Esophagus squamous epithelium (tissue), 5 donors: ENCODE results near the gene HDAC7. TPM values are rescaled to one million over a fixed set of nuclear protein-coding genes. Genes with fewer than 3 reads are reported as not detected.

Experiments
- DNase-seq: peaks from one replicate; lab custom pipeline; 2025; lab: John Stamatoyannopoulos, UW
- H3K27ac ChIP-seq, 4 donors: fragments of 200-600 bp; sonication (generic); one replicate each; pipeline ENCODE4 v1.5.1; 2016 to 2019; ENCODE audit warnings: mild to moderate bottlenecking in 1 of 4
- H3K27me3 ChIP-seq, 4 donors: fragments of 200-600 bp; sonication (generic); 1 replicate in 3 of 4; 2 replicates in 1 of 4; pipeline versions ENCODE4 v1.5.1 to v1.6.0; 2017 to 2021; ENCODE audit warnings: antibody characterized with exemption in 1 of 4
- H3K36me3 ChIP-seq, 3 donors: fragments of 200-600 bp; sonication (generic); one replicate each; pipeline ENCODE4 v1.5.1; 2016 to 2019
- H3K4me1 ChIP-seq, 3 donors: fragments of 200-600 bp; sonication (generic); one replicate each; pipeline ENCODE4 v1.5.1; 2017 to 2019
- H3K4me3 ChIP-seq, 4 donors: fragments of 200-600 bp; sonication (generic); 1 replicate in 3 of 4; 2 replicates in 1 of 4; pipeline ENCODE4 v1.5.1; 2016 to 2019; ENCODE audit warnings: mild to moderate bottlenecking in 2 of 4, moderate library complexity in 1 of 4
- H3K9me3 ChIP-seq, 3 donors: fragments of 200-600 bp; sonication (generic); one replicate each; pipeline ENCODE4 v1.5.1; 2016 to 2019
- POLR2A ChIP-seq, 4 donors: fragments of 450-650 bp; IDR thresholded peaks; one replicate each; pipeline ENCODE4 v1.6.1; 2017; ENCODE audit warnings: antibody characterized with exemption in 4 of 4, mild to moderate bottlenecking in 4 of 4, moderate library complexity in 3 of 4
- WGBS, 2 donors: methylation state at CpG; one replicate each; pipeline ENCODE4 v1.1.5; 2018; 5-methylcytosine and 5-hydroxymethylcytosine counted together
- intact Hi-C: fragments of 100-400 bp; cut with DNase I; formaldehyde crosslinking; loops from one replicate; pipeline ENCODE4 v1.15.0; 2022
- total RNA-seq, 4 donors: library from RNA; depleted of rRNA; stranded (reverse); fragments of >200 nt; gene quantifications; one replicate each; pipeline ENCODE4 v1.1.0, GENCODE V29; 2016
- TF ChIP-seq, protein P1 (sequence below), 6 experiments: fragments of 450-650 bp in 4 of 6; fragments of 200-600 bp in 2 of 6; sonication (generic) in 2 of 6; IDR thresholded peaks; one replicate each; pipeline ENCODE4 v1.5.1; 2016 to 2019; ENCODE audit warnings: antibody characterized with exemption in 6 of 6, mild to moderate bottlenecking in 4 of 6, moderate library complexity in 4 of 6
- donor health status: DM: yes; HTN: yes; CAD: no.

The HDAC7 gene
- total RNA-seq, 4 donors from 2014 or later: 19.8 to 37.2 (median 24.0) TPM

DNA sequence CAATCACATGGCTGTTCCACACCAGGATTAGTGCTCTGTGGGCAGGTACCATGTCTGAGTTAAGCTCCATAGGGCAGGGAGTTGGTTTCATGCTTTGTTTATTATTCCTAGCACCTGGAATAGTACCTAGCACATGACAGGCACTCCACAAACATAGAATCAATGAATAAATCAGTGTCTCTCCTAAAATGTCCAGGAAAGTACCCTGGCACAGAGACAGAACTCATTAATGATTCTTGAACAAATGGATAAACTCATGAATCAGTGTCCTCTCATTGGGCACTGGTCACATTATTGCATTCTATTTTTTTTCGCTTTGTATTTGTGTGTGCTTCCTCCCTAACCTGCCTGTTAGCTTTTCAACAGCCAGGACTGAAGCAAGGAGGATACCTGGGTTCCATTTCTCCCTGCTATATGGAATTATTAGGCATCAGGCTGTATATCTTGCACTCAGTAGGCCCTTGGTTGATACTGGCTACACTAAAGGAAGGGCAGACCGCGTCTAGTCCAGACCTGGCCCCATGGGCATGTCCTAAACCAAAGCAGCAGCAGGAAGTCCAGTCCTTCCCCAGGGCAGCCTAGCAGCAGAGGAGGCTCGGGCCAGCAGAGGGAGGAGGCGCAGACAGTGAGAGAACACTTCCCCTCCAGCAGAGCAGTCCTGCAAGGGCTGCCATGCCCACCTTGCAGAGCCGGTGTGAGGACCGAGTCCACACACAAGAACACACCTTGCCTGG, 18.4 kb downstream of the HDAC7 start:
- Histone ChIP-seq H3K9me3 (no peaks in the 10 kb centered on the region), H3K4me3 (no peak overlapping the region), H3K36me3 (peaks cover 10 to 54% (median 22%) of the 10 kb centered on the region in 3 donors), H3K4me1 (peaks cover 62 to 84% (median 73%) of the 10 kb centered on the region in 3 donors), H3K27me3 (no peaks in the 10 kb centered on the region), H3K27ac (peak overlapping the region; percentile 6 to 99 (median 70))
- intact Hi-C loops: no loop called here
- no peak for TF ChIP-seq POLR2A (IDR thresholded peaks at IDR 0.05)
- TF ChIP-seq, protein P1, sequence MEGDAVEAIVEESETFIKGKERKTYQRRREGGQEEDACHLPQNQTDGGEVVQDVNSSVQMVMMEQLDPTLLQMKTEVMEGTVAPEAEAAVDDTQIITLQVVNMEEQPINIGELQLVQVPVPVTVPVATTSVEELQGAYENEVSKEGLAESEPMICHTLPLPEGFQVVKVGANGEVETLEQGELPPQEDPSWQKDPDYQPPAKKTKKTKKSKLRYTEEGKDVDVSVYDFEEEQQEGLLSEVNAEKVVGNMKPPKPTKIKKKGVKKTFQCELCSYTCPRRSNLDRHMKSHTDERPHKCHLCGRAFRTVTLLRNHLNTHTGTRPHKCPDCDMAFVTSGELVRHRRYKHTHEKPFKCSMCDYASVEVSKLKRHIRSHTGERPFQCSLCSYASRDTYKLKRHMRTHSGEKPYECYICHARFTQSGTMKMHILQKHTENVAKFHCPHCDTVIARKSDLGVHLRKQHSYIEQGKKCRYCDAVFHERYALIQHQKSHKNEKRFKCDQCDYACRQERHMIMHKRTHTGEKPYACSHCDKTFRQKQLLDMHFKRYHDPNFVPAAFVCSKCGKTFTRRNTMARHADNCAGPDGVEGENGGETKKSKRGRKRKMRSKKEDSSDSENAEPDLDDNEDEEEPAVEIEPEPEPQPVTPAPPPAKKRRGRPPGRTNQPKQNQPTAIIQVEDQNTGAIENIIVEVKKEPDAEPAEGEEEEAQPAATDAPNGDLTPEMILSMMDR (IDR thresholded peaks at IDR 0.05): peak in 3 of 6 experiments; percentile 9 to 22 (median 19)
- no peak for DNase-seq
- WGBS, 2 donors: 76 to 78% methylated on average over 1 to 4 of the region's 7 CpGs

DNA sequence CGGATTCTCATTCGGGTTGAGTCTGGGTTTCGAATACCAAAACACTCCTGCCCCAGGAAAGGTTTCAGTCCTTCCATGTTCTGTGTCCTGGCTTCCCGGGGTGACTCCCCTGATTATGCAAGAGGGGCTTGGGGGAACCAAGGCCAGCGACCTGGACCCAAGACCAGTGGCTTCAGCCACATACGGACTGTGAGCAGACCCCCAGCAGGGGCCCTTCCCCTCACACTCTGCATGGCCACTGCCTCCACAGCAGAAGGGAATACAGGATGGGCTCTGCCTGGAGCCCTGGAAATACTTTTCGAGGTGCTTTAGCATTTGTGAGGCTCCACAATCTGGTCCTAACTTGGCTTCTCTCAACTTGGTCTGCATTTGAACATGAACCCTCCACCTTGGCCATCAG, 19.1 kb downstream of the HDAC7 start:
- DNase-seq: no peak
- peaks cover 54 to 77% (median 67%) of the 10 kb centered on the region in 3 donors for H3K4me1 ChIP-seq
- no peak overlapping the region for H3K4me3 ChIP-seq
- no peaks in the 10 kb centered on the region for H3K27me3 ChIP-seq
- H3K27ac ChIP-seq: peak overlapping the region in 2 of 4 donors; percentile 82 to 99
- WGBS, 2 donors: 90 to 95% methylated on average over 2 to 6 of the region's 7 CpGs
- TF ChIP-seq, protein P1 (IDR thresholded peaks at IDR 0.05): no peak
- no peak for TF ChIP-seq POLR2A (IDR thresholded peaks at IDR 0.05)
- peaks cover 15 to 56% (median 30%) of the 10 kb centered on the region in 3 donors for H3K36me3 ChIP-seq
- H3K9me3 ChIP-seq: no peaks in the 10 kb centered on the region
- intact Hi-C loops: no loop called here

DNA sequence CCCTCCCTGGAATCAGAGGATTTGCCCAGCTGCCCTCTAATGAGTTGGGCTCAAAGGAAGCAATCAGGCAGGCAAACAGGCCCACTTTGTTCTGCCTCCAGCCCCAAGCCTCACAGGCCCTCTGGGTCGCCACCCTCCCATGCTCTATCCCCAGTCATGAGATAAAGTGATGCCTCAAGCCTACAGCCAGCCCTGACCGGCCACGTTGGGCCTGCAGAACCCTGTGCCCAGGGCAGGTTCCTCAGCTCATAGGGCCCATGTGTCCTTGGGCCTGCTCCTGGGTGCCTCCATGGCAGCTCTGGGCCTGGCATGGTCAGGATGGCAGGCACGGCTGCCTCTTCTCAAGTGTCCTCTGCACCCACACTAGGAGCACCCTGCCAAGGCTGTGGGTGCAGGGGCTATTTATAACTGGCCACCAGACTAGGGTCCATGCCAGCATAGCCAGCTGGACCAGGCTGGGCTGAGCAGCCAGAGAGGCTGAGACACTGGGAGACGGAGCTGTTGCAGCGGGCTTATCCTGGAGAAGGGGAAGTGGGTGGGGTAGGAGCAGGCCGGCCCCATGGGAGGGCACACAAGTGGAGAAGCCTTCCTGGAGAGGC, 20.2 kb downstream of the HDAC7 start:
- no peak for DNase-seq
- Histone ChIP-seq H3K4me3 (no peak overlapping the region), H3K27me3 (no peaks in the 10 kb centered on the region), H3K36me3 (peaks cover 27 to 57% (median 41%) of the 10 kb centered on the region in 3 donors), H3K9me3 (no peaks in the 10 kb centered on the region), H3K27ac (peak overlapping the region in 3 of 4 donors; percentile 24 to 99 (median 82)), H3K4me1 (peaks cover 44 to 66% (median 56%) of the 10 kb centered on the region in 3 donors)
- intact Hi-C loops: no loop called here
- TF ChIP-seq, protein P1 (IDR thresholded peaks at IDR 0.05): no peak
- no peak for TF ChIP-seq POLR2A (IDR thresholded peaks at IDR 0.05)
- 62 to 68% methylated on average over 5 of the region's 7 CpGs for WGBS, 2 donors

DNA sequence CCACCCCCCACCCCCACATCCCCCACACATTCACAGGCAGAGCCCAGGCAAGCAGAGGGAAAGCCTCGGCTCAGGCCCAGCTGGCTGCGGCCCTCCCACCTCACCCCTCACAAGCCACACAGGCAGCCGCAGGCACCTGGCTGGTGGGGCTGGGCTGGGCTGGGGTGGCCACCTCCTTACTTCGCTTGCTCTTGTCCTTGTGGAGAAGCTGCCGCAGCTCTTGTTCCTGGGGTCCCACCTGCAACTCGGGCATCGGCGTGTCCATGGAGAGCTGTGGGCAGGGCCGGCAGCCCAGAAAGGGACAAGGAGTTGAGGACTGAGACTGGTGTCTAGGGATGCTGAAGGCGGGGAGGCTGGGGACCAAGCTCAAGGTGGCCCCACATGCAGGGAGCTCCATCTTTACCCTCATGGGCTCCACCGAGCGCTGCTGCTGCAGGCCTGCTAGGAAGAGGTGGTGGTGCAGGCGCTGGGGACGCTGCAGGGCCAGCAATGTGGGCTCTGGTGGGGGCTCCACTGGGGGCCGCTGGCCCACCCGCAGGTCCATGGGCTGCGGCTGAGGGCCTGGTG, 21.2 kb downstream of the HDAC7 start:
- H3K4me3 ChIP-seq: no peak overlapping the region
- peaks cover 36 to 67% (median 49%) of the 10 kb centered on the region in 3 donors for H3K36me3 ChIP-seq
- no peaks in the 10 kb centered on the region for H3K27me3 ChIP-seq
- intact Hi-C loops: no loop called here
- TF ChIP-seq, protein P1 (IDR thresholded peaks at IDR 0.05): no peak
- TF ChIP-seq POLR2A (IDR thresholded peaks at IDR 0.05): no peak
- no peaks in the 10 kb centered on the region for H3K9me3 ChIP-seq
- WGBS, 2 donors: 93% methylated on average over 3 of the region's 17 CpGs; no CpG with 5 or more reads in 1 of the 2 donors
- no peak overlapping the region for H3K27ac ChIP-seq
- DNase-seq: no peak
- peaks cover 37 to 56% (median 46%) of the 10 kb centered on the region in 3 donors for H3K4me1 ChIP-seq

DNA sequence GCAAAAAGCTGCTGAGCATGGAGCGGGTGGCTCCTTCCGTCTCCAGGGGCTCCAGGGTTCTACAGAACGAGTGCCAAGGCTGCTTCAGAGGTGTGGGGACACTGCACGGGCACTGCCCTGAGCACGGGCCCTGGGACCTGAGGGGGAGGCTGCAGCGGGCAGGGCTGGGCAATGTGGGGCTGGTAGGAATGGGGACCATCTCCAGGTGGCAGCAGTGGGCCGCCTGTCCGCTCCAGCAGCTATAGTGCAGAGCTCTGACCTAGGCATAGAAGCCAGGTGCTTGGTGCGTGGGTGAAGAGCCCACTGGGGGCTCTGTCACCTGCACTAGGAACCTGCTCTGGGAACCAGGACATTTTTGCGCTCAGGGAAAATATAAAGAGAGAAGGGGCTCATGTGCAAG, 22.3 kb downstream of the HDAC7 start:
- Histone ChIP-seq H3K27me3 (no peaks in the 10 kb centered on the region), H3K27ac (no peak overlapping the region), H3K9me3 (no peaks in the 10 kb centered on the region), H3K36me3 (peaks cover 38 to 77% (median 55%) of the 10 kb centered on the region in 3 donors), H3K4me1 (peaks cover 27 to 45% (median 35%) of the 10 kb centered on the region in 3 donors), H3K4me3 (no peak overlapping the region)
- no peak for DNase-seq
- 75 to 89% methylated on average over 3 of the region's 10 CpGs for WGBS, 2 donors
- TF ChIP-seq, protein P1 (IDR thresholded peaks at IDR 0.05): peak in 5 of 6 experiments; percentile 27 to 53 (median 41)
- no peak for TF ChIP-seq POLR2A (IDR thresholded peaks at IDR 0.05)
- intact Hi-C loops: no loop called here
